Measurements from ENCODE around the gene GRIP1.

The GRIP1 gene

GRCh38 chr12:66678338-66679275 is at the start of gene GRIP1:
GRIP1 (minus strand) TSS chr12:66679076; CDS start chr12:66678904, 172 bp downstream.
- no peak for DNase-seq (ENCODE audit: low read depth)

GRCh38 chr12:66726556-66726955 is 47.7 kb upstream of the GRIP1 start:
- DNase-seq (ENCODE audit: low read depth): no peak

GRCh38 chr12:66725031-66725430 is 46.2 kb upstream of the GRIP1 start:
- DNase-seq (ENCODE audit: low read depth): no peak

- DNase-seq (ENCODE audit: low read depth): no peak
Observed at GRCh38 chr12:66724616-66725015, 45.7 kb upstream of the GRIP1 start.

- DNase-seq (ENCODE audit: low read depth): no peak
Observed at GRCh38 chr12:66724026-66724425, 45.1 kb upstream of the GRIP1 start.

GRCh38 chr12:66719862-66720261 is 41.0 kb upstream of the GRIP1 start:
- no peak for DNase-seq (ENCODE audit: low read depth)

- no peak for DNase-seq (ENCODE audit: low read depth)
Observed at GRCh38 chr12:66717036-66717673, 38.3 kb upstream of the GRIP1 start.

- no peak for DNase-seq (ENCODE audit: low read depth)
Observed at GRCh38 chr12:66716522-66716921, 37.6 kb upstream of the GRIP1 start.

- no peak for DNase-seq (ENCODE audit: low read depth)
Observed at GRCh38 chr12:66714709-66715108, 35.8 kb upstream of the GRIP1 start.

- no peak for DNase-seq (ENCODE audit: low read depth)
Observed at GRCh38 chr12:66713984-66714383, 35.1 kb upstream of the GRIP1 start.

GRCh38 chr12:66709893-66710292 is 31.0 kb upstream of the GRIP1 start:
- DNase-seq (ENCODE audit: low read depth): no peak

GRCh38 chr12:66709457-66709773 is 30.5 kb upstream of the GRIP1 start:
- no peak for DNase-seq (ENCODE audit: low read depth)

- peak; percentile 5 for DNase-seq (ENCODE audit: low read depth)
Observed at GRCh38 chr12:66708704-66709456, 30.0 kb upstream of the GRIP1 start.

- no peak for DNase-seq (ENCODE audit: low read depth)
Observed at GRCh38 chr12:66707002-66707697, 28.3 kb upstream of the GRIP1 start.

- DNase-seq (ENCODE audit: low read depth): no peak
Observed at GRCh38 chr12:66699738-66700482, 21.0 kb upstream of the GRIP1 start.

GRCh38 chr12:66698558-66698957 is 19.7 kb upstream of the GRIP1 start:
- no peak for DNase-seq (ENCODE audit: low read depth)

GRCh38 chr12:66697404-66697803 is 18.5 kb upstream of the GRIP1 start:
- no peak for DNase-seq (ENCODE audit: low read depth)

- DNase-seq (ENCODE audit: low read depth): no peak
Observed at GRCh38 chr12:66694666-66695613, 16.1 kb upstream of the GRIP1 start.

GRCh38 chr12:66693901-66694513 is 15.1 kb upstream of the GRIP1 start:
- peak; percentile 66 for DNase-seq (ENCODE audit: low read depth)

- DNase-seq (ENCODE audit: low read depth): no peak
Observed at GRCh38 chr12:66692986-66693385, 14.1 kb upstream of the GRIP1 start.

Measured in EH (cell line).